Stimulated activated naive CD8-positive, alpha-beta T cell treated with anti-CD3 and anti-CD28 coated beads, Interleukin-15, amount 100 ng/mL, for 72 hours (primary cell): ENCODE results near the gene ADAP1.

ENCODE experiments used
- ATAC-seq: fragments of 150-1000 bp; cut with Tn5 transposase; 2 replicates; pipeline ENCODE4 v1.10.0; 2021; ENCODE audit warnings: mild to moderate bottlenecking, moderate library complexity
- DNase-seq, 2 donors: peaks; one replicate each; pipeline ENCODE4 v3.0.0; 2021 to 2022
- H3K27ac Mint-ChIP-seq, 2 donors: one replicate each; pipeline ENCODE4 v1.8.0; 2022; ENCODE audit warnings: mild to moderate bottlenecking in 2 of 2, mixed read lengths in 2 of 2, moderate library complexity in 2 of 2
- H3K27me3 Mint-ChIP-seq: one replicate; pipeline ENCODE4 v1.8.0; 2022; ENCODE audit warnings: mixed read lengths
- H3K4me1 Mint-ChIP-seq: one replicate; pipeline ENCODE4 v1.8.0; 2022; ENCODE audit warnings: mild to moderate bottlenecking, mixed read lengths
- H3K4me3 Mint-ChIP-seq, 2 donors: one replicate each; pipeline ENCODE4 v1.8.0; 2022; ENCODE audit warnings: mild to moderate bottlenecking in 2 of 2, mixed read lengths in 2 of 2, moderate library complexity in 1 of 2
- H3K9me3 Mint-ChIP-seq, 2 donors: one replicate each; pipeline ENCODE4 v1.8.0; 2022; ENCODE audit warnings: mixed read lengths in 2 of 2

ADAP1 gene

DNA sequence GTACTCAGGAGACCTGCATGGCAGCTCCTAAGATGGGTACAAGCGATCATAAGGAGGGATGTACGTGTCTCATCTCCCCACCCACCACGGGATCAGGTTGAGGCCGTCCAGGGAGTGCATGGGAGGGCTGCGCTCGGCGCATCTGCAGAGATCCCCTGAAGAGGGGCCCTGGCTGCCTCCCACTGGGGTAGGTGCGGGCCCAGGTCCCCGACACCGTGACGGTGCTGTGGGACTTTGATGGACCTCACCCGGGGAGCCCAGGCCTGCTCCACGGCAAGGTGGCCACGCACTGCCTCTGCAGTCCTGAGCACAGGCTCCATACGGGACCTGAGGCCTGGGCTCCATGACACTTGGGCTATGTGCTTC, 65.5 kb downstream of the ADAP1 start:
- Mint-ChIP-seq H3K4me3 (no peak overlapping the region), H3K27ac (peak overlapping the region in 1 of 2 donors; percentile 63), H3K9me3 (peaks cover 0 to 14% of the 10 kb centered on the region in 2 donors), H3K27me3 (no peaks in the 10 kb centered on the region), H3K4me1 (peaks cover 13% of the 10 kb centered on the region)
- DNase-seq (no peak), ATAC-seq (peak; percentile 24)

DNA sequence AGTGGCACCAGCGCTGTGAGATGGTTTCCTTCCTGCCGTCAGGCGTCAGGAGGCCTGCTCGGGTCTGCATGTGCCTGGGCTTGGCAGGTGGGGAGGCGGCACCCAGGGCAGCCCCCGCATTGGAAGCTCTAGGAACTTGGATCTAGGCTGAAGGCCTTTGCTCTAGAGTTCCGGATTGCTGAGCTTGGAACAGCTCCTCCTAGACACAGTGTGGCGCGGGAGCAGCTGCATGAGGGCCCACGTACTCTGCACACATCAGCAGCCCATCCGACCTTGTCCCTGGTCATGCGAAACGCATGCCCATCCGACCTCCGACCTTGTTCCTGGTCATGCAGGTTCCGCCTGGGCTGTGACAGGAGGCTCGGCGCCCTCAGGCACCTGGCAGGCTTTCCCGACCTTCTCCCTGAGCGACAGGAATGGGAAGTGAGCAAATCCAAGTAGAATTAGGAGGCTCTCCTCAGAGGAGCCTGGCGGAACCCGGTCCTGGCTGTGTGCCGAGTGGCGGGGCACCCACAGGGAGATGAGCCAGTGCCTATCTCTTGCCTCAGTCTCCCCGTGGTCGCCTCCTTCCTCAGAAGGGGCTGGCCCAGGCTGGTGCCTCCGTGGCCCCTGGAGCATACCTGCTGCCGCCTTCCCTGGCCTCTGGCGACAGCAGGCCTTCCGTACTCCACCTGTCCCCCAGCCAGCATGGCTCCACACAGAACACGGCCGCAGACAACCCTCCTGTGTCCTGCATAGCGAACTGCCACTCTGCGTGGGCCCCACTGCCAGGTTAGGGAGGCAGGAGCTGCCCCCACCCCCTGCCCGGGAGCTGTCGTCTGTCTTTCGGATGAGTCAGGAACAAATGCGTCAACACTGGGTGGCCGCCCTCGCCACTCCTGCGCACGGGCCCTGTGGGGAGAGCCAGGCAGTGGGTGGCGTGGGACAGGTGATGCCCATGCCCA, 66.1 kb downstream of the ADAP1 start:
- H3K4me1 Mint-ChIP-seq: peaks cover 15% of the 10 kb centered on the region

DNA sequence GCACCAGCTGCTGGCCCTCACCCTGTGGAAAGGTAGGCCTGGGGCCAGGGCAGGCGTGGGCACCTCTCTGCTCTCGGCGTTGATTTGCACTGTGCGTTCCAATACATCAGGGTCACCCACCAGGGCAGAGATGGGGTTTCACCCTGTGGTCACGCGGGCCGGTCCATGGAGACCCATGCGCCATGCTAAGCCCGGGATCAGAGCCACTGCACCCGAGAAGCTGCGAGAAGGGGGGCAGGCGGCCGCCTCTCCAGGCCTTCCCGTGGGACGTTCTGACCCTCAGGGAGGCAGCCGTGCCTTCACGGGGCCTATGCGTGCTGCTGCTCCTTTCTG, 67.0 kb downstream of the ADAP1 start:
- Mint-ChIP-seq H3K4me3 (no peak overlapping the region), H3K9me3 (peaks cover 0 to 1% of the 10 kb centered on the region in 2 donors), H3K27ac (no peak overlapping the region), H3K4me1 (peaks cover 23% of the 10 kb centered on the region), H3K27me3 (no peaks in the 10 kb centered on the region)
- no peak for ATAC-seq
- no peak for DNase-seq

More for the DNA sequence above, 66.1 kb downstream of the ADAP1 start:
- no peaks in the 10 kb centered on the region for H3K27me3 Mint-ChIP-seq
- H3K4me3 Mint-ChIP-seq: no peak overlapping the region
- ATAC-seq (no peak), DNase-seq (no peak)
- peak overlapping the region in 1 of 2 donors; percentile 77 for H3K27ac Mint-ChIP-seq
- H3K9me3 Mint-ChIP-seq: peaks cover 0 to 10% of the 10 kb centered on the region in 2 donors

DNA sequence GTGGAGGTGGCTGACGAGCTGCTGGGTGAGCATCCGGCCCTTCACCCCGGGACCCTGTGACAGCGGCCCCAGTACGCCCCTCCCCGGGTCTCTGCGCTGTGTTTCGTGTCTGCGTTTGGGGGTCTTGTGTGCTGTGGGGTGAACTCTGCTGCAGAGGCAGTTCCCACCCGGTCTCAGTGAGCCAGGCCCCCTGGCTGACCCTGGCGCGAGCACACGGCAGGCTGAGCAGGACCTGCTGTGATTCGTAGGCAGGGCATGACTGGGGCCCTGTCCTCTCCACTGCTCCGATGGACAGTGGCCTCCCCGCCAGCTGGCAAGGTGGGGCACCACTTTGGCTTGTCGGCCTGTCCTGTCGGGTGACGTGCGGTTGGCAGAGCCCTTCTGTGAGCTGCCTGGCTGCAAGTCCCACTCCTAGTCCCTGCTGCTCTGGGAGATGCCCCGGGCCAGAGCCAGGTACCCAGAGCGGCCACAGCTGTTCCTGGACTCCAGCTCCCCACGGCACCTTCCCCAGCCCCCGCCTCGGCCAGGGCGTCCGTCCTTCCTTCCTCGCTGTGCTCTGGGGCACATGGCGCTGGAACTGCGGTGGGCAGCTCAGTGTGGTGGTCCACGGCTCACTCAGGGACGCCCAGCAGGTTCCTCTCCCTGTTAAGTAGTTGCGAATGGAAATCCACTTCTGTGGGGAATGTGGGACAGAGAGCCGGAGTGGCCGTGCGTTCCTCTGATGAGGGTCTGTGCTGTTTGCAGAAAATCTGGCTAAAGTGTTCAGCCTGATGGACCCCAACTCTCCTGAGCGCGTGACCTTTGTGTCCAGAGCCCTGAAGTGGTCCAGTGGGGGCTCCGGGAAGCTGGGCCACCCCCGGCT, 67.6 kb downstream of the ADAP1 start:
- Mint-ChIP-seq H3K27me3 (no peaks in the 10 kb centered on the region), H3K4me3 (no peak overlapping the region), H3K4me1 (peaks cover 27% of the 10 kb centered on the region), H3K27ac (no peak overlapping the region), H3K9me3 (no peaks in the 10 kb centered on the region)
- no peak for DNase-seq
- no peak for ATAC-seq

DNA sequence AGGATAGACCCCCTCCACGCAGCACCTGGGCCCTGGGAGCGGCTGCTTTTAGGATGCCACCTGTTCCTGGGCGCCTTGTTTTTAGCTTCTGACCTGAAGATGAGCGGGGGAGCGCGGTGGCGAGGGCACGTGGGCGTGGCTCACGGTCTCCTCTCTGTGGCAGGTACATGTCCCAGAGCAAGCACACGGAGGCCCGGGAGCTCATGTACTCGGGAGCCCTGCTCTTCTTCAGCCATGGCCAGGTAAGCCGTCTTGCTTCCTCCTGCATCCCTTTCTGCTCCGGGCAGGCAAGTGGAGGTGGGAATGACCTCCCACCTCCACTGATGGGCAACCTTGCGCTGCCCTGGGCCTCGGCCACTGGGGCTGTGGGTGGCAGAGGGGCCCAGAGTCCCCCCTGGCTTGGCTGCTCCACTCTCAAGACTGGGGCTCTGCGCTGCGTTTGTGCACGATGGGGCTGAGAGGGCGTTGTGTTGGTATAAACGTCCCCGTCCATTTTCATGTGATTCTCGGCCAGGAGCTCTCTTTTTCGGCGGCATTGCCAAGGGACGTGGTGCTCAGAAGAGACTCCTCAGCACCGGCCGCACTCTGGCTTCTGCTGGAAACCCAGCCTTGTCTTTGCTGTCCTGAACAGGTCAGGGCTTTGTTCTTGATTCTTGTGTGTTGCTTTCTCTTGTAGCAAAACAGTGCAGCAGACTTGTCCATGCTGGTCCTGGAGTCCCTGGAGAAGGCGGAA, 68.4 kb downstream of the ADAP1 start:
- ATAC-seq (no peak), DNase-seq (no peak)
- H3K4me3 Mint-ChIP-seq: no peak overlapping the region
- peaks cover 29% of the 10 kb centered on the region for H3K4me1 Mint-ChIP-seq
- peak overlapping the region; percentile 48 to 61 for H3K27ac Mint-ChIP-seq
- no peaks in the 10 kb centered on the region for H3K27me3 Mint-ChIP-seq
- H3K9me3 Mint-ChIP-seq: no peaks in the 10 kb centered on the region

DNA sequence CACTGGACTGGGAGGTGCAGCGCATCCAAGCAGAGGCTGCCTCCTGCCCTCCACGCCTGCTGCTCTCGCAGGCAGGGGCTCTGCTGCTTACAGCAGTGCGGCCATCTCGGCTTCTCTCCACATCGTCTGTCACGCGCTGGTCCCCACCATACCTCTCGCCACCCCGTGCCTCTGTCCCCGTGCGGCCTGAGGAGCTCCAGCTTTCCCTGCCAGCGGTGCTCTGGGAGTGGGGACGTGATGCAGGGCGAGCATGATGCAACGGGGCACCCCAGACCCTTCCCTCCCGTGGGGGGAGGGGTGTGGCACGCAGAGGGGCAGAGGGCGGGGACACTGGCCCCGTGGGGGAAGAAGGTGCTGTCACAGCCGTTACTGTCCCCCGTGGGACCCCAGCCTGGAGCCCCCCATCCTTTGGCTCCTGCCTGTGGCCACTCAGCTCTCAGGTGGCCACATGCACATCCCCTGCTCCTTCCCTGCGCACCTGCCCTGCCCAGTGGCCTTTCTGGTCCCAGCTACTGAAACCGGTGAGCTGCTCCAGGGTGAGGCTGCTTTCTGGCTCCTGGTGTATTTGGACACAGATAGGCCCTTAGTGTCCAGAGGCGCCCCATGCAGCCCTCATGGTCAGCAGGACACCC, 69.1 kb downstream of the ADAP1 start:
- peak; percentile 28 for ATAC-seq
- H3K9me3 Mint-ChIP-seq: no peaks in the 10 kb centered on the region
- H3K4me1 Mint-ChIP-seq: peaks cover 29% of the 10 kb centered on the region
- no peaks in the 10 kb centered on the region for H3K27me3 Mint-ChIP-seq
- H3K27ac Mint-ChIP-seq: peak overlapping the region in 1 of 2 donors; percentile 92
- DNase-seq: no peak
- H3K4me3 Mint-ChIP-seq: no peak overlapping the region

DNA sequence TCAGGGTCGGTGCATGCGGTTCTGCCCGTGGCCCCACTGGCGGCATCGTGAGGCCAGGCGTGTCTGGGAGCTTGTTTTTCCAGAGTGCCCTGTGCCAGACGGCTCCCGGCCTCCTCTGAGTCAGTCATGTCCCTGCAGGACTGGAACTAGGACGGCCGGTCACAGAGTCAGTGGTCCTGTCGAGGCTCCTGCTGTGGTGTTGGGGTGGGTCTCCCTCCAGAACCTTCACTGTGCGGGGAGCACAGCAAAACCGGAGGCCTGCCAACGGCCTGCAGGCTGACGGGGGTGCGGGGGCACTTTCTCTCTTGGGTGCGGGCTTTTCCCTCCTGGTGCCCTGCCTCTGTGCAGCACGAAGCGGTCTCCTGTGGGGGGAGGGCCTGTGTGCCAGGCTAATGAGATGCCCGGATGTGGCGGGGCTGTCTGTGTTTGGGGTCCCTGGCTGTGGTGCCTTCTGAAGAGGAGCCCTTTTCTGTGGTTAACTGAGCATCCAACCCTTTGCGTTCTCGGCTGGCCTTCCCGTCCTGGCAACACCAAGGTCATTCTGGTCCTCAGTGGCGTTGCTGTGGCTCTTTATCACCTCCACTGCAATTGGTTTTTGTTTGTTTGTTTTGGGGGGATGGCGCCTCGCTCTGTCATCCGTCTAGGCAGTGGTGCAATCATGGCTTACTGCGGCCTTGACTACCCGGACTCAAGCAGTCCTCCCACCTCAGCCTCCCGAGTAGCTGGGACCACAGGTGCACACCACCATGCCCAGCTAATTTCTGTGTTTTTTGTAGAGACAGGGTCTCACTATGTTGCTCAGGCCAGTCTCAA, 70.1 kb downstream of the ADAP1 start:
- H3K4me3 Mint-ChIP-seq: no peak overlapping the region
- DNase-seq: no peak
- H3K27ac Mint-ChIP-seq: peak overlapping the region in 1 of 2 donors; percentile 92
- peaks cover 34% of the 10 kb centered on the region for H3K4me1 Mint-ChIP-seq
- no peaks in the 10 kb centered on the region for H3K27me3 Mint-ChIP-seq
- ATAC-seq: no peak
- H3K9me3 Mint-ChIP-seq: no peaks in the 10 kb centered on the region

DNA sequence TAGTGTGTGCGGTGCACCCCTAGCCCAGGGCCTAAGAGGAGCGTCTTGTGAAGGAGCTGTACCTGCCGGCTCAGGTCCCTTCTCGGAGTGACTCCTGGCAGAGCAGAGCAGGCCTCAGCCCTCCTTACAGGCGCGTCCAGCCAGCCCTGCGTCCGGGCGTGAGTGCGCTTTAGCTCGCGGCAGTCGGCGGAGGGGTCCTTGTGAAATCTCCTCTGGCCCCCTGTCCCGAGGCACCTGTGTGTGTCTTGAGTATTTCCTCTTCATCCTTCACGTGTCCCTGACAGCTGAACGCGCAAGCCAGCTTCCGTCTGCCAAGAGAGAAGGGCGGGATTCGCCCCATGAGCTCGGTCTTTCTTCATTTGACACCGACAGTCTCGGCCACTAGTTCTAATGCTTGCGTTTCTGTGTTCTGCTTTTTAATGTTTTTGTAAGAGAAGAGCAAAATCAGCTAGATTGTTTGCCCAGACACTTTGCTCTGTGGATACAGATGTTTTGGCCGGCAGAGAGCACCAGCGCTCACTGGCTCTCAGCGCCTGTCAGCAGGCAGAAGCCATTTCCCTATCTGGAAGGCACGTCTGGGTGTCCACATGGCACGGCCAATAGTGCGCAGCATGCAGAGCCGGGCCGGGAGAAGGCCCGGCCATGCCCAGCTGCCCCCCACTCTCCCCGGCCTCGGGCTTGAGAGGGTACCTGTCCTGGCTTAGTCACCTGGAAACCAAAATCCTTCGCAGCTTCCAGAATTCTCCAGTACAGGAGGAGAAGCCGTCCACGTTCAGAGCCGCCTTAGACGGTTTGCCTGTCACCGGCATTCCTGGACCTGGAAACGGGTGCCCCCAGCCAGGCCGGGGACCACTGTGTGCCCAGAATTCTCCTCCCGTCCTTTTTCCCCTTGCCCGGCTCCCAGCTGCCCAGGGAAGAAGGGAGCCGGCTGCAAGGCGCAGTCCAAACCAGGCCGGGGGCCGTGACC, 71.1 kb downstream of the ADAP1 start:
- Mint-ChIP-seq H3K9me3 (no peaks in the 10 kb centered on the region), H3K4me1 (peaks cover 40% of the 10 kb centered on the region), H3K27ac (peak overlapping the region in 1 of 2 donors; percentile 63), H3K4me3 (no peak overlapping the region), H3K27me3 (no peaks in the 10 kb centered on the region)
- ATAC-seq: no peak
- DNase-seq: no peak

DNA sequence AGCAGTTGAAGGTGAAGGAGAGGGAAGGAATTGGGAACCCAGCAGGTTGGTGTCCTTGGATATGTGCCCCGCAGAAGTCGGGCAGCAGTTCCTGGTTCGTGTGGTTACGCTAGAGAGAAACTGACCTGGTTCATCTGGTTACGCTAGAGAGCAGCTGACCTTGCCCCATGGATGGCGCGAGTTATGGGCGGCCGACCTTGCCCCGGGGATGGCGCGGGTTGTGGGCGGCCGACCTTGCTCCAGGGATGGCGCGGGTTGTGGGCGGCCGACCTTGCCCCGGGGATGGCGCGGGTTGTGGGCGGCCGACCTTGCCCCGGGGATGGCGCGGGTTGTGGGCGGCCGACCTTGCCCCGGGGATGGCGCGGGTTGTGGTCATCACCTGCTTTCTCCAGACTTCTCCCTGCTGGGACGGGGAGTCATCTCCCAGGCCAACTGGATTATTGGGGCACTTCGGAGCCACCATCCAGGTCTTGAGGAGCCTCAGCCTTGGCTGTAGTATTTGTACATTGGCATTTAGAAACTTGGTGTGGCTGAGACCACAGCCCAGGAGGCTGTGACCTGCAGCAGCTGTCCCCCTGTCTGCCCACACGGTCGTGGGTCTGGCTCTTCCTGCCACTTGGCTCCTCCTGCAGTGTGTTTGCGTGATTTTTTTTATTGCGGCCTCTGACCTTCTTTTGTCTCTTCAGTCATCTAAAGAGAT, 72.0 kb downstream of the ADAP1 start:
- H3K4me3 Mint-ChIP-seq: no peak overlapping the region
- no peak for ATAC-seq
- H3K27me3 Mint-ChIP-seq: no peaks in the 10 kb centered on the region
- H3K27ac Mint-ChIP-seq: peak overlapping the region in 1 of 2 donors; percentile 78
- DNase-seq: no peak
- peaks cover 46% of the 10 kb centered on the region for H3K4me1 Mint-ChIP-seq
- no peaks in the 10 kb centered on the region for H3K9me3 Mint-ChIP-seq

DNA sequence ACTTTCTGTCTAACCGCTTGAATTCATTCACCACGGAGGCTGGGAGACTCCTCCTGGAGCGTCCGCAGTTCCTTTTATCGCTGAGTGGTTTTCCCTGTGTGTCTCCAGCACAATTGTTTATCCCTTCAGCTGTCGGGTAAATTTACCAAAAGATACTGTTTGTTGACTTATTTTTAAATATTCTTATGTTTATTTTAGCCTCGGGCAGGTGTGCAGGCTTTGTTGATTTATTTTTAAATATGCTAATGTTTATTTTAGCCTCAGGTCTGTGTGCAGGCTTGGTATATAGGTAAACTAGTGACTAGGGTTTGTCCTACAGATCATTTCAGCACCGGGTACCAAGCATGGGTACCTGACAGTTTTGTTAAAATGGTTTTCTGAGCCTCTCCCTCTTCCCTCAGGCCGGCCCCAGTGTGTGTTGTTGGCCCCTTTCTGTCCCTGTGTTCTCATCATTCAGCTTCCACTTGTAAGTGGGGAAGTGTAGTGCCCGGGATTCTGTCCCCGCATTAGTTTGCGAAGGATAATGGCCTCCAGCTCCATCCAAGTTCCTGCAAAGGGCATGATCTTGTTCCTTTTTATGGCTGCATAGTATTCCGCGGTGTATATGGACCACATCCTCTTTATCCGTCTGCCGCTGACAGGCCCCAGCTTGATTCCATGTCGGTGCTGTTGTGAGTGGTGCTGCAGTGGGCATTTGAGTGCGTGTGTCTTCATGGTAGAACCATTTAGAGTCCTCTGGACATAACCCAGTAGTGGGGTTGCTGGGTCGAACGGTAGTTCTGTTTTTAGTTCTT, 72.8 kb downstream of the ADAP1 start:
- ATAC-seq (no peak), DNase-seq (no peak)
- Mint-ChIP-seq H3K27me3 (no peaks in the 10 kb centered on the region), H3K27ac (no peak overlapping the region), H3K4me3 (no peak overlapping the region), H3K9me3 (no peaks in the 10 kb centered on the region), H3K4me1 (peaks cover 46% of the 10 kb centered on the region)

DNA sequence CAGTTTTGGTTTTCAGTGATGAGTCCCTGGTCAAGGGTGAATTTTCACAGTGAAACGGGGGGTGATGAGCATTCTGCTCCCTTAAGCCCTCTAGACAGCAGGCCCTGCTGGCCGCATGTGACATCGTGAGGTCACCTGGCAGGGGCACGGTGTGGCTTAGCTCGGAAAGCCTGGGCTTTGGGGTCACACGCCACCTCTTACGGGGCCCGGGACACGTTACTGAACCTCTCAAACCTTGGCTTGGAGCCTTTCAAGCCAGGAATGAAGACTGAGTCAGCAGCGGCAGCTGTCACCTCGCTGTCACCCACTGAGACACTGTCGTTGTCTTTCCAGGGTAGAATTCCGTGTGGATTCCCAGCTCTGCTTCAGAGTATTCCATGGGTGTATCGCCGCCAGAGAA, 74.0 kb downstream of the ADAP1 start:
- DNase-seq (no peak), ATAC-seq (no peak)
- H3K4me3 Mint-ChIP-seq: no peak overlapping the region
- H3K9me3 Mint-ChIP-seq: no peaks in the 10 kb centered on the region
- peaks cover 46% of the 10 kb centered on the region for H3K4me1 Mint-ChIP-seq
- no peak overlapping the region for H3K27ac Mint-ChIP-seq
- no peaks in the 10 kb centered on the region for H3K27me3 Mint-ChIP-seq

DNA sequence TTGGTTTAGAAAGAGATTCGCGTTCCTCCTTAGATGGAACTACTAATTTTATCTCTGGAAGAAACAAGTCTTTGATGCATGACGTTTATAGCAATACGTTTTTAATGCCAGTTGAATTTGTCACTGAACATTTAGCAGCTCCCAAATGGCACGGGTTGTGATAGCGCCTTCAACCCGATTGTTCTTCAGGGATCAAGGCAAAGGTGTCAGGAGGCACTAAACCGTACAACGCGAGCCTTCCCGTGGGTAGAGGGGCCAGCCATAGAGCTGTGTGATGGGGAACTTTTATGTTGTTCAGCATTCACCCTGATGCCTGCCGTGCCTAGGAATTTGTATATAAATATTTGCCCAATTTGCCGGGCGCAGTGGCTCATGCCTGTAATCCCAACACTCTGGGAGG, 74.8 kb downstream of the ADAP1 start:
- H3K9me3 Mint-ChIP-seq: no peaks in the 10 kb centered on the region
- H3K27ac Mint-ChIP-seq: no peak overlapping the region
- no peak overlapping the region for H3K4me3 Mint-ChIP-seq
- ATAC-seq (no peak), DNase-seq (no peak)
- peaks cover 39% of the 10 kb centered on the region for H3K4me1 Mint-ChIP-seq
- H3K27me3 Mint-ChIP-seq: no peaks in the 10 kb centered on the region
